ENCODE measurements around the gene PLAC9. TPM values are rescaled to one million over a fixed set of nuclear protein-coding genes. Genes with fewer than 3 reads are reported as not detected.

PLAC9 gene
- total and polyA plus RNA-seq, 2 experiments from 2014 or later, result 8.8 to 118 TPM

DNA sequence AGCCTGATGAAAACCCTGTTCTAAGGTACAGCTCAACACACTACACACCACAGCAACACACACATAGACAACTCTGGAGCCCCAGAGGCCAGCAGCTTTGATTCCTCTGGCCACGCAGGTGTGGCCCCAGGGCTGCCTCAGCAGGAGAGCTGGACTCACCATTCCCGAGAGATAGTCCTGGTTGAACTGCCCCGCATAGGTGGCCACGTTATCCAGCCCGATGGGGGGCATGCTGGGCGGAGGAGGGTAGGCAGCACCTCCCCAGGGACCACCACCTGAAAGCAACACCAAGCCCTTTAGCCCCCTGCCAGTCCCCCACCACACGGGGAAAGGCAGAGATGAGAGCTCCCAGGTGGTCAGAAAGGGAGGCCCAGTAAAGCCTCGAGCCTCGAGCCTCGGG lies 38.1 kb downstream of the PLAC9 start:
- Histone ChIP-seq H4K20me1 (ENCODE audit: insufficient read depth) (peaks cover 3% of the 10 kb centered on the region; the same call in 1 of the 2 replicates), H3K36me3 (ENCODE audit: low read depth) (peaks cover 6% of the 10 kb centered on the region; the same call in 1 of the 2 replicates), H2AFZ (no peak overlapping the region), H3K9me2 (ENCODE audit: insufficient read depth) (no peaks in the 10 kb centered on the region), H3K4me3 (no peak overlapping the region), H3K79me2 (ENCODE audit: insufficient read depth) (peaks cover 81% of the 10 kb centered on the region), H3K9ac (no peak overlapping the region), H3K27ac (no peak overlapping the region), H3K9me3 (ENCODE audit: low read depth) (no peaks in the 10 kb centered on the region), H3K4me1 (ENCODE audit: insufficient read depth) (peaks cover 10% of the 10 kb centered on the region), H3K27me3 (replicated peaks; ENCODE audit: insufficient read depth) (no peaks in the 10 kb centered on the region), H3K4me2 (ENCODE audit: unreplicated experiment) (no peak overlapping the region), H3F3A (ENCODE audit: insufficient read depth) (peaks cover 10% of the 10 kb centered on the region; the same call in 1 of the 2 replicates)
- 82 to 87% methylated on average over 9 to 10 of the region's 10 CpGs for WGBS, 2 experiments (ENCODE audit: low coverage in 1 of 2, low lambda C conversion rate in 2 of 2, missing lambda C conversion rate in 2 of 2)
- TF ChIP-seq EZH2 (IDR thresholded peaks at IDR 0.05; ENCODE audit: insufficient read depth, poor library complexity, severe bottlenecking), result no peak
- no peak for TF ChIP-seq EZH2phosphoT487 (IDR thresholded peaks at IDR 0.05; ENCODE audit: insufficient read depth, low read depth)
- in situ Hi-C loops (cut with MboI), result no loop called here
- no peak for DNase-seq

DNA sequence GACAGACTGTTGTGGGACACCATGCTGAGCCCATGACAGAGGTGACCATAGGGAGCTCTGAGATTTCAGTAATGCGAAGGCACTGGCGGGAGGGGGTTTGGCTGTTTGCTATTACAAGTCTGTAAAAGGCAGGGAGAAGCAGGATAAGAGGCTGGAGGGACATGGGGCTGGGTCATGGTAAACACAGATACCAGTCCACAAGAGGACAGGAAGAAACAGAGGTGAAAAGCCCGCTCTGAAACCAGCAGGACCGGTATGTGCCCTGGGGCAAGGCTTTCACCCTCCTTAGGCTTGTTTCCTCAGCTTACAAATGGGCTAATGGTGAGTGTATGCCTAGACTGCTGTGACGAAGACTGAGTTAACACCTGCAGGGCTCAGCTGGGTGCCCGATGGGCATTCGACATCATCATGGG lies 38.7 kb downstream of the PLAC9 start:
- Histone ChIP-seq H3K27ac (no peak overlapping the region), H4K20me1 (ENCODE audit: insufficient read depth) (peaks cover 6% of the 10 kb centered on the region; the same call in 1 of the 2 replicates), H3K9me2 (ENCODE audit: insufficient read depth) (no peaks in the 10 kb centered on the region), H3K9ac (no peak overlapping the region), H3F3A (ENCODE audit: insufficient read depth) (peaks cover 4% of the 10 kb centered on the region; the same call in 1 of the 2 replicates), H3K4me1 (ENCODE audit: insufficient read depth) (peaks cover 3% of the 10 kb centered on the region), H3K9me3 (ENCODE audit: low read depth) (no peaks in the 10 kb centered on the region), H3K79me2 (ENCODE audit: insufficient read depth) (peaks cover 81% of the 10 kb centered on the region), H3K4me2 (ENCODE audit: unreplicated experiment) (no peak overlapping the region), H3K36me3 (ENCODE audit: low read depth) (peaks cover 6% of the 10 kb centered on the region; the same call in 1 of the 2 replicates), H3K4me3 (no peak overlapping the region), H2AFZ (no peak overlapping the region), H3K27me3 (replicated peaks; ENCODE audit: insufficient read depth) (no peaks in the 10 kb centered on the region)
- DNase-seq, result no peak
- WGBS, 2 experiments (ENCODE audit: low coverage in 1 of 2, low lambda C conversion rate in 2 of 2, missing lambda C conversion rate in 2 of 2), result 97 to 100% methylated on average over 7 of the region's 7 CpGs
- in situ Hi-C loops (cut with MboI), result no loop called here
- TF ChIP-seq EZH2 (IDR thresholded peaks at IDR 0.05; ENCODE audit: insufficient read depth, poor library complexity, severe bottlenecking), result no peak
- TF ChIP-seq EZH2phosphoT487 (IDR thresholded peaks at IDR 0.05; ENCODE audit: insufficient read depth, low read depth), result no peak

DNA sequence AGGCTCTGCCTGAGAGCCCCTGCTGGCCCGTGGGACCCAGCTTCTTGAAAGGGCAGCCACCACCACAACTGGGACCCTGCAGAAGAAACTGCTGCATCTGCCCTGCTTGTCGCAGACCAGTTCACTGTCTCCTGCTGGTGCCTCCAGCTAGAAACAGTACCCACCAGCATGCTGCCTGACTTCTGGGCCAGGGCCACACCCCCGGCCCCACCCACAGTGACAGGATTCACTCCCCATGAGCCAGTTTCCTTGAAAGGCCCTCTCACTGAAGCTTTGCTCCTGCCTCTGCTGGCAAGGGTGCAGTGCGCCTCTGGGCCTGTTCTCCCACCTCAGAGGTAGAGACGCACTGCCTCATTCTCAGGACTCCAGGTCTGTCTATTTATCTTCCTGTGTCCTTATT lies 40.4 kb downstream of the PLAC9 start:
- H3K9ac ChIP-seq, result no peak overlapping the region
- no peak overlapping the region for H3K27ac ChIP-seq
- H3K4me3 ChIP-seq, result no peak overlapping the region
- H4K20me1 ChIP-seq (ENCODE audit: insufficient read depth), result peaks cover 6% of the 10 kb centered on the region; the same call in 1 of the 2 replicates
- no peaks in the 10 kb centered on the region for H3F3A ChIP-seq (ENCODE audit: insufficient read depth)
- H3K4me1 ChIP-seq (ENCODE audit: insufficient read depth), result peaks cover 7% of the 10 kb centered on the region
- TF ChIP-seq EZH2 (IDR thresholded peaks at IDR 0.05; ENCODE audit: insufficient read depth, poor library complexity, severe bottlenecking), result no peak
- no peak for TF ChIP-seq EZH2phosphoT487 (IDR thresholded peaks at IDR 0.05; ENCODE audit: insufficient read depth, low read depth)
- no peak overlapping the region for H3K4me2 ChIP-seq (ENCODE audit: unreplicated experiment)
- H3K27me3 ChIP-seq (replicated peaks; ENCODE audit: insufficient read depth), result no peaks in the 10 kb centered on the region
- 66 to 71% methylated on average over 5 of the region's 5 CpGs for WGBS, 2 experiments (ENCODE audit: low coverage in 1 of 2, low lambda C conversion rate in 2 of 2, missing lambda C conversion rate in 2 of 2)
- DNase-seq, result no peak
- no peaks in the 10 kb centered on the region for H3K9me3 ChIP-seq (ENCODE audit: low read depth)
- peaks cover 89% of the 10 kb centered on the region for H3K79me2 ChIP-seq (ENCODE audit: insufficient read depth)
- in situ Hi-C loops (cut with MboI), result no loop called here
- no peaks in the 10 kb centered on the region for H3K9me2 ChIP-seq (ENCODE audit: insufficient read depth)
- no peak overlapping the region for H2AFZ ChIP-seq
- peaks cover 6% of the 10 kb centered on the region; the same call in 1 of the 2 replicates for H3K36me3 ChIP-seq (ENCODE audit: low read depth)

DNA sequence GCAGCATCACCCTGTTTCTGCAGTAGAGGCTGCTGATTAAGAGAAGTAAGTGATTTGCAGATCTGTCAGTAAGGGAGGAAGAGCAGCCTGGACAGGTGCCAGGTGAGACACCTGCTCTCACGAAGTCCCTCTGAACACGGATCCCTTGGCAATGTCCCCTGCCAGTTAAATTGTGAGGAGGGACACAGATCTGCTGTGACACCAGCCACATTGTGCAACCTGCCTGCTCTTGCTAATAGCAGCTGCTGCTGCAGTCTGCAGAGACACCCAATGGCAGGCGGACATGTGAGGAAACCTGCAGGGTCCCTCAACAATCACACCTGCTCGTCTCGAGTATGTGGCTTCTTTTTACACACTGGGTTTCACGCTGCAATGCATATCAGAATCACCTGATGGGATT lies 40.9 kb downstream of the PLAC9 start:
- TF ChIP-seq EZH2 (IDR thresholded peaks at IDR 0.05; ENCODE audit: insufficient read depth, poor library complexity, severe bottlenecking) (no peak), EZH2phosphoT487 (IDR thresholded peaks at IDR 0.05; ENCODE audit: insufficient read depth, low read depth) (no peak)
- Histone ChIP-seq H3K4me2 (ENCODE audit: unreplicated experiment) (no peak overlapping the region), H3K79me2 (ENCODE audit: insufficient read depth) (peaks cover 89% of the 10 kb centered on the region), H3K27me3 (replicated peaks; ENCODE audit: insufficient read depth) (no peaks in the 10 kb centered on the region), H4K20me1 (ENCODE audit: insufficient read depth) (peaks cover 10% of the 10 kb centered on the region; the same call in 1 of the 2 replicates), H3K9me2 (ENCODE audit: insufficient read depth) (no peaks in the 10 kb centered on the region), H3K4me1 (ENCODE audit: insufficient read depth) (peaks cover 13% of the 10 kb centered on the region), H3F3A (ENCODE audit: insufficient read depth) (no peaks in the 10 kb centered on the region), H2AFZ (no peak overlapping the region), H3K4me3 (no peak overlapping the region), H3K36me3 (ENCODE audit: low read depth) (peaks cover 6% of the 10 kb centered on the region; the same call in 1 of the 2 replicates), H3K9me3 (ENCODE audit: low read depth) (no peaks in the 10 kb centered on the region), H3K27ac (no peak overlapping the region), H3K9ac (no peak overlapping the region)
- 52 to 69% methylated on average over 6 of the region's 6 CpGs for WGBS, 2 experiments (ENCODE audit: low coverage in 1 of 2, low lambda C conversion rate in 2 of 2, missing lambda C conversion rate in 2 of 2)
- DNase-seq, result no peak
- in situ Hi-C loops (cut with MboI), result no loop called here
